ENCODE measurements around the gene PWWP2B. TPM values are rescaled to one million over a fixed set of nuclear protein-coding genes. Genes with fewer than 3 reads are reported as not detected.

Gene PWWP2B
- total RNA-seq: 7.8 and 18.1 TPM in 2 replicates

GRCh38 chr10:132397036-132397541, at the start of gene PWWP2B:
PWWP2B (plus strand) TSS chr10:132397200; CDS start chr10:132397227, 27 bp downstream.

Other genes starting within 250 kb of the PWWP2B start
- gene DPYSL4, start 210.3 kb upstream of the PWWP2B start, total RNA-seq: 17.9 and 52.0 TPM in 2 replicates
- 11.7 and 12.8 TPM in 2 replicates for gene STK32C, start 89.2 kb upstream of the PWWP2B start, total RNA-seq
- gene LRRC27, start 65.0 kb upstream of the PWWP2B start, total RNA-seq: 10.4 and 14.2 TPM in 2 replicates
- 20.1 and 31.0 TPM in 2 replicates for gene INPP5A, start 140.6 kb downstream of the PWWP2B start, total RNA-seq